GM13976 (cell line): ENCODE data around the gene GPC6.

ENCODE experiments used
- DNase-seq: peaks from one replicate; pipeline ENCODE4 v3.0.0; 2012; ENCODE audit warnings: low spot score
- CTCF ChIP-seq: IDR thresholded peaks from 2 replicates; pipeline ENCODE4 v1.5.1; 2012; ENCODE audit warnings: borderline replicate concordance, mild to moderate bottlenecking; ENCODE audit not compliant: insufficient read depth; ENCODE audit errors: extremely low read depth, missing control alignments, control extremely low read depth
- in situ Hi-C: fragments of 300-500 bp; cut with MboI; formaldehyde crosslinking; loops from one replicate; pipeline ENCODE4 v1.12.0; 2022; ENCODE audit warnings: low sequenced_read_pairs, mixed read lengths, inconsistent platforms; ENCODE audit not compliant: unreplicated experiment

The GPC6 gene

GRCh38 chr13:93637852-93638251 lies 411.2 kb downstream of the GPC6 start:
- no peak for TF ChIP-seq CTCF
- in situ Hi-C loops: no loop called here
- no peak for DNase-seq

GRCh38 chr13:93640452-93640851 lies 413.8 kb downstream of the GPC6 start:
- TF ChIP-seq CTCF: no peak
- DNase-seq: no peak
- in situ Hi-C loops: no loop called here

- in situ Hi-C loops: no loop called here
- no peak for TF ChIP-seq CTCF
- no peak for DNase-seq
Measured at GRCh38 chr13:93646245-93646644, 419.6 kb downstream of the GPC6 start.

GRCh38 chr13:93649496-93649895 lies 422.9 kb downstream of the GPC6 start:
- DNase-seq: no peak
- TF ChIP-seq CTCF: no peak
- in situ Hi-C loops: no loop called here

GRCh38 chr13:93653776-93654175 lies 427.2 kb downstream of the GPC6 start:
- no peak for TF ChIP-seq CTCF
- in situ Hi-C loops: no loop called here
- no peak for DNase-seq

- in situ Hi-C loops: no loop called here
- DNase-seq: no peak
- TF ChIP-seq CTCF: no peak
Measured at GRCh38 chr13:93655154-93655553, 428.5 kb downstream of the GPC6 start.
